GM21576 (cell line): Measurements from ENCODE around the gene CHCHD6.

Source experiments
- ATAC-seq: cut with Tn5 transposase; IDR thresholded peaks from one replicate; pipeline ENCODE4 v1.9.1; 2021; ENCODE audit warnings: mild to moderate bottlenecking, moderate library complexity; ENCODE audit not compliant: unreplicated experiment

Gene CHCHD6

GRCh38 chr3:126703512-126704493 is at the start of gene CHCHD6:
CHCHD6 (plus strand) TSS chr3:126704240; CDS start chr3:126704313, 73 bp downstream.
- ATAC-seq, result peak; percentile 94

- ATAC-seq, result no peak
Observed at GRCh38 chr3:126654571-126655383, 49.3 kb upstream of the CHCHD6 start, which contains the start of gene TXNRD3. TXNRD3 (minus strand) TSS chr3:126655124.

GRCh38 chr3:126655887-126656286 is 48.2 kb upstream of the CHCHD6 start:
- ATAC-seq, result no peak

- ATAC-seq, result no peak
Observed at GRCh38 chr3:126656371-126657134, 47.5 kb upstream of the CHCHD6 start.

DNA sequence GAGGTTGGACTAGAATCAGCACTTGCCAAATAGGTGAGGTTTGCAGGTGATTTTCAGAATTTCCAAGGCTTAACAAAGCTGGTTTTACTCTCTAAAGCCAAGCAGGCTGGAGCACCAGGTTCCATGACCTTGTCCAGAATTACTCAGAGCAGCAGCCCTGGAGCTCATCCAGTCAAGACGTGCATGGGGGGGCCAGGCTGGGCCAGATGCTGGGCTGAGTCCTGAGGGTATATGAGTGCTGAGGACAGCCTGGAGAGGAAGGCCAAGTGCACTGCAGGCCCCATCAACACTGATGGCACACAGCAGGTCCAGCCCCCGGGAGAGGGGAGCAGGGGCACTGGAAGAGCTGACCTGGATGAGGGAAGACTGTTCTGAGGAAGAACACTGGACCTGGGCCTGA is 46.1 kb upstream of the CHCHD6 start:
- ATAC-seq, result no peak

DNA sequence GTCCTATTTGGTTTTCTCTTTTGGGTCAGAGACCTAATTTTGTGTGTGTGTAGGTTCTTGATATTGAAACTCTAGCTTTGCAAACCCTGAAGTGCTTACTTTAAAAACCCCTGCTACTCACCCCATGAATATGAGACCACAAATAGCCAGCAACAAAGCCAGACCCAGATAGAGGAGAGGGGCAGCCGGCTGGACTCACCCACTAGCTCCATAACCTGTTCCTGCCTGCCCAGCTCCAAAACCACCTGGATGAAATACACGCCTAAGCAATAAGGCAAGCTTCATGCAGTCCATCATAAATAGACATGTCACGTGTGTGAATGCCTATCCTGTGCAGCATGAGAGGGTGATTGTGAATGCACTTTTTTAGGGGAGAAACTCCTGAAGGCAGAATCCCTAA is 45.5 kb upstream of the CHCHD6 start:
- ATAC-seq, result no peak

GRCh38 chr3:126659915-126660886 is 43.8 kb upstream of the CHCHD6 start:
- no peak for ATAC-seq

- ATAC-seq, result no peak
Observed at GRCh38 chr3:126661532-126662364, 42.3 kb upstream of the CHCHD6 start.

GRCh38 chr3:126663257-126663656 is 40.8 kb upstream of the CHCHD6 start:
- no peak for ATAC-seq

DNA sequence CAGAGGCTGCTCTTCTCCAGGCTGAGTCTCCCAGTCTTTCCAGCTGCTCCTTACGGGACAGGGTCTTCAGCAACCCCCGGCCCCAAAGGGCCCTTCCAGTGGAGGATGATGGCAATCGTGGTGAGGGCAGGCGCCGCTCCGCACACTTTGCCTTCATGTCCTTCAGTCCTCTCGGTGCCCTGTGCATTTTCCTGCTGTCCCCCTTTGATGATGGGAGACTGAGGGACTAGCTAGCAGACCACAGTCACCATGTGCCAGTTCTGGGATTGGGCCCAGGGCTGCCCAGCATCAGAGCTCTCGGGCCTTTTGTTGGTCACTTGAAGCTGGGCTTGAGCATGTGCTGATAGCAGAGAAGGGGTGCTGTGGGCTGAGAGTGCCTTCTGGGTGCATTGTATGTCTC is 40.3 kb upstream of the CHCHD6 start:
- ATAC-seq, result no peak

DNA sequence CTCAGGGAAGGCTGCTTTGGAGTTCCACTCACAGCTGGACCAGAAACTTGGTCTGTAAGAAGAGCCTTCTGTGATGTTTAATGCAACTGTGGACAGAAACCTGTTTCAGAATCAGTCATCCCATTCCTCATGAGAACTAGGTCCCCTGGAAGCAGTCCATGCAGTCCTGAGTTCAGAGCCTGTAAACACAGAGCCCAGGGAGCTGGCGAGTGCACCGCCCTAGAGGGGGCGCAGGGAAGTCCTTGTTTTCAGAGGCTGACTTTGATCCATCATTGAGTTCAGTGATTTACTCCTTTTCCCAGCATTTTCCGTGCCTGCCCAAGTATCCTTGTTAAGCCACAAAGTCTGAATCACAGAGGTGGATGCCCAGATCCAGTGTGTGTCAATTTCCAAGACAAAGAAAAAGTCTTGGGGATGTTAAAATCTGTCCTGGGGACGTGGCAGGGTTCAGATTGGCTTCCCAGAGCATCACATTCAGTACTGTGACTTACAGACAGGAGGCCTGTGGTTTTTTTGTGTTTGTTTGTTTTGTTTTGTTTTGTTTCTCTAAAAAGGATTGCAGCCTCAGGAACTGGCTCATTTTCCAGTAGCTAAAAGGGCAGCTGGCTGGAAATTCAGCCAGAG is 39.3 kb upstream of the CHCHD6 start:
- ATAC-seq, result no peak

DNA sequence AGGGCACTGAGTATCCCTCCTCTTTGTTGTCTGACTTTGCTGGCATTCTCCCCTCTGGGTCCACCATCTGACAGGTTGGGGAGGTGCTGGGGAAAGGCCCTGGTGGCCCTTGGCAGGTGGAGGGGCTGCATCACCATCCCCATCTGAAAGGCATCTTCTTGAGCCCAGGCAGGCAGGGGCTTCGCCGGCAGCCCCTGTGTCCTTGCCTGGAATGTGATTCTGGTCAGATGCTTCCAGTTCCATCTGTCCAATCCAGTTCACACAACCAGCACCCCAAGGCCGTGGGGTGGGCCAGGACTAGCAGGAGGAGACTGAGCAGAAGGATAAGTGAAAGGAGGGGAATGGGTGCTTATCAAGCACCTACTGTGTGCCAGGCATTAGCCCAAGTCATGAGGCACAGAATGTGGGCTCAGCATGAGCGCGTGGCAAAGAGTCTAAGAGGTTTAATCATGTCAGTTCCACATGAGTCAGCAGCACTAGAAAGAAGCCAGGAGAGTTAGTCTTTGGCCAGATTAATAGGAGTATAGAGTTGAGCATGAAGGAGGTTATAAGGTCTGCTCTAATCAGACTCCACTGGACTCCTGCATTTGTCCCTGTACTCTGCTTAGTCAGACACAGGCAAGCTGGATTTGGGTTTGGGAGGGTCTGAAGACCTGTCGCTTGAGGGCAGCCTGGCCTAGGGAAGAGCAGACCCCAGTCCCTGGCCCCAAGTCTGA is 38.7 kb upstream of the CHCHD6 start:
- ATAC-seq, result no peak

- ATAC-seq, result no peak
Observed at GRCh38 chr3:126665959-126666657, 37.9 kb upstream of the CHCHD6 start.

GRCh38 chr3:126666658-126667528 is 37.1 kb upstream of the CHCHD6 start:
- no peak for ATAC-seq

GRCh38 chr3:126667631-126668449 is 36.2 kb upstream of the CHCHD6 start:
- no peak for ATAC-seq
